GM12878 (cell line): ENCODE measurements around the gene TMEM181. TPM values are rescaled to one million over a fixed set of nuclear protein-coding genes. Genes with fewer than 3 reads are reported as not detected.

Source experiments
- ATAC-seq: fragments of 200-7000 bp; cut with Tn5 transposase; 3 replicates; pipeline ENCODE4 v1.9.1; 2020; ENCODE audit warnings: mild to moderate bottlenecking, moderate library complexity
- BruUV-seq: library from RNA; stranded (reverse); fragments of 400-500 nt; replicated peaks from 2 replicates; lab custom pipeline; 2021; lab: Mats Ljungman, UMichigan
- CTCF ChIA-PET: fragments of 300-600 bp; sonication (Branson Sonifier 250); formaldehyde crosslinking; extraction: SDS; loops from one replicate; lab custom pipeline; 2021; ENCODE audit warnings: inconsistent platforms; lab: Yijun Ruan, JAX
- POLR2A ChIA-PET: fragments of 350-600 bp; formaldehyde crosslinking; extraction: SDS; loops from one replicate; lab custom pipeline; 2021; ENCODE audit warnings: inconsistent platforms; lab: Charles Lee
- RAD21 ChIA-PET: fragments of 300-600 bp; sonication (Branson Sonifier 250); formaldehyde crosslinking; loops from one replicate; lab custom pipeline; 2023; ENCODE audit warnings: antibody characterized with exemption; ENCODE audit not compliant: unreplicated experiment; lab: Charles Lee
- SMC1A ChIA-PET: fragments of 300-600 bp; sonication (Branson Sonifier 250); formaldehyde crosslinking; loops from one replicate; lab custom pipeline; 2023; ENCODE audit not compliant: unreplicated experiment, uncharacterized antibody; lab: Charles Lee
- DNase-seq: peaks from one replicate; pipeline ENCODE4 v3.0.0-alpha.2; 2011; ENCODE audit warnings: low read depth, low spot score
- FAIRE-seq: peaks from 3 replicates; lab custom pipeline; 2011; peaks lifted over from hg19 to GRCh38; lab: Jason Lieb, UNC
- H2AFZ ChIP-seq: 2 replicates; pipeline ENCODE4 v1.6.0; 2011; ENCODE audit warnings: low read depth, low read length, control low read depth; ENCODE audit not compliant: control insufficient read depth
- H3K27ac ChIP-seq: 2 replicates; pipeline ENCODE4 v1.5.1; 2011; ENCODE audit warnings: control low read depth; ENCODE audit not compliant: control insufficient read depth, insufficient read depth
- H3K27me3 ChIP-seq, 2 experiments: replicated peaks in 1 of 2; 2 replicates each; pipeline versions ENCODE4 v1.6.0 to v1.6.1; 2011; ENCODE audit warnings: low read length in 1 of 2; ENCODE audit not compliant: control insufficient read depth in 2 of 2, insufficient read depth in 2 of 2
- H3K36me3 ChIP-seq, 2 experiments: 2 replicates each; pipeline ENCODE4 v1.5.1; 2011; ENCODE audit warnings: low read length in 1 of 2; ENCODE audit not compliant: control insufficient read depth in 2 of 2, insufficient read depth in 2 of 2
- H3K4me1 ChIP-seq: 2 replicates; pipeline ENCODE4 v1.6.1; 2011; ENCODE audit warnings: mild to moderate bottlenecking, low read length, moderate library complexity, mixed read lengths; ENCODE audit not compliant: control insufficient read depth, insufficient read depth
- H3K4me2 ChIP-seq: 2 replicates; pipeline ENCODE4 v1.6.0; 2011; ENCODE audit warnings: control low read depth; ENCODE audit not compliant: control insufficient read depth, insufficient read depth
- H3K4me3 ChIP-seq: fragments of 200-600 bp; sonication (generic); 2 replicates; pipeline ENCODE4 v1.5.1; 2016
- H3K79me2 ChIP-seq: 2 replicates; pipeline ENCODE4 v1.6.0; 2011; ENCODE audit warnings: low read length; ENCODE audit not compliant: control insufficient read depth, insufficient read depth
- H3K9ac ChIP-seq: 2 replicates; pipeline ENCODE4 v1.8.0; 2011; ENCODE audit warnings: low read length, control low read depth, mixed read lengths; ENCODE audit not compliant: control insufficient read depth, insufficient read depth
- H3K9me3 ChIP-seq: replicated peaks from 3 replicates; pipeline ENCODE4 v1.5.1; 2011; ENCODE audit warnings: mild to moderate bottlenecking, low read length; ENCODE audit not compliant: control insufficient read depth, insufficient read depth
- H4K20me1 ChIP-seq: 2 replicates; pipeline ENCODE4 v1.6.0; 2011; ENCODE audit not compliant: control insufficient read depth, insufficient read depth
- GATAD2B ChIP-seq: fragments of 450-650 bp; conservative IDR thresholded peaks from 2 replicates; pipeline ENCODE4 v1.6.1; 2017; ENCODE audit warnings: low read depth, mild to moderate bottlenecking, moderate library complexity
- HDAC6 ChIP-seq: fragments of 200-600 bp; sonication (generic); IDR thresholded peaks from one replicate; pipeline ENCODE4 v1.8.0; 2017; ENCODE audit warnings: antibody characterized with exemption; ENCODE audit not compliant: unreplicated experiment
- MXI1 ChIP-seq: fragments of 150-350 bp; IDR thresholded peaks from 2 replicates; pipeline ENCODE4 v1.6.1; 2011; ENCODE audit warnings: low read depth, mild to moderate bottlenecking, inconsistent platforms, low read length, improper control_type of control experiment
- PBX3 ChIP-seq: IDR thresholded peaks from 2 replicates; pipeline ENCODE4 v1.6.1; 2011; ENCODE audit warnings: mild to moderate bottlenecking, low read depth, low read length, moderate library complexity; ENCODE audit not compliant: insufficient replicate concordance
- SMAD5 ChIP-seq: IDR thresholded peaks from 2 replicates; pipeline ENCODE4 v1.6.1; 2016; ENCODE audit warnings: antibody characterized with exemption, low read depth
- SUPT20H ChIP-seq: IDR thresholded peaks from 2 replicates; pipeline ENCODE4 v1.6.1; 2011; ENCODE audit warnings: low read depth, mild to moderate bottlenecking, low read length, moderate library complexity, borderline replicate concordance; ENCODE audit not compliant: control insufficient read depth
- WGBS: methylation state at CpG from one replicate; pipeline ENCODE4 v1.1.6; 2016; ENCODE audit warnings: low lambda C conversion rate; ENCODE audit not compliant: insufficient replicate concordance, insufficient coverage; ENCODE audit errors: missing lambda C conversion rate; 5-methylcytosine and 5-hydroxymethylcytosine counted together
- in situ Hi-C: fragments of 300-500 bp; cut with MboI; formaldehyde crosslinking; loops from 9 replicates; pipeline ENCODE4 v1.14.3; 2018; ENCODE audit warnings: mixed read lengths
- intact Hi-C: fragments of 100-400 bp; cut with micrococcal nuclease; formaldehyde crosslinking; loops from one replicate; pipeline ENCODE4 v1.14.2; 2022; ENCODE audit not compliant: unreplicated experiment
- polyA plus RNA-seq, 11 experiments: library from polyadenylated mRNA; depleted of rRNA in 4 of 11; unstranded in 6 of 11; stranded (reverse) in 5 of 11; fragments of >200 nt; fragmentation: Nextera tagmentation in 4 of 11; fragmentation: Illumina TruSeq in 1 of 11; extraction: Ambion mirVana in 4 of 11; extraction: Trizol in 1 of 11; gene quantifications; 1 replicate in 1 of 11; 2 replicates in 10 of 11; pipeline versions ENCODE4 v1.2.1 to v1.2.3, GENCODE V29; 2011 to 2016; ENCODE audit warnings: inconsistent platforms in 2 of 11, missing spikeins in 2 of 11, low read depth in 1 of 11
- total RNA-seq, 4 experiments: library from RNA; depleted of rRNA in 3 of 4; stranded (reverse); fragments of >200 nt in 3 of 4; fragmentation: Illumina TruSeq in 1 of 4; extraction: Trizol in 1 of 4; gene quantifications; 2 replicates each; pipeline versions ENCODE4 v1.2.1 to v1.2.3, GENCODE V29; 2013 to 2021

TMEM181 gene
- total and polyA plus RNA-seq, 10 of the 15 experiments (the other 5 are each of a cell fraction or from before 2014, with no cell fraction given) = 1.5 to 7.9 (median 5.2) TPM

GRCh38 chr6:158630938-158631616, 71.2 kb downstream of the TMEM181 start:
- no peaks in the 10 kb centered on the region for H3K79me2 ChIP-seq
- H3K9me3 ChIP-seq = no peaks in the 10 kb centered on the region; the same call in 2 of the 3 replicates
- 86% methylated on average over 19 of the region's 19 CpGs for WGBS
- peaks cover 14 to 21% of the 10 kb centered on the region in 2 experiments for H3K36me3 ChIP-seq
- H3K27me3 ChIP-seq = no peaks in the 10 kb centered on the region
- no peaks in the 10 kb centered on the region for H3K4me1 ChIP-seq
- TF ChIP-seq HDAC6 (no peak), GATAD2B (no peak), MXI1 (no peak), SUPT20H (no peak), PBX3 (no peak), SMAD5 (no peak)
- POLR2A ChIA-PET = no interaction called here
- ATAC-seq (no peak), DNase-seq (no peak), FAIRE-seq (no peak)
- intact Hi-C loops (no loop called here), in situ Hi-C loops (no loop called here)
- H2AFZ ChIP-seq = no peak overlapping the region
- CTCF ChIA-PET = interaction anchor here (1.0 to 3.0 kb wide), 3 partner anchors 22 to 60 kb away, joined by 3 to 18 read pairs (median 3); no protein-coding TSS in a partner anchor
- H3K4me2 ChIP-seq = no peak overlapping the region
- no peak overlapping the region for H3K27ac ChIP-seq
- no TSS peak for BruUV-seq
- no peak overlapping the region for H3K9ac ChIP-seq
- no peak overlapping the region for H3K4me3 ChIP-seq
- no peaks in the 10 kb centered on the region for H4K20me1 ChIP-seq
- SMC1A ChIA-PET = interaction anchor here (1.9 to 3.4 kb wide), 2 partner anchors 19 to 60 kb away, joined by 5 to 12 read pairs; partner anchors contain the start of gene SYTL3
- RAD21 ChIA-PET = interaction anchor here (0.7 kb wide), 1 partner anchor 85 kb away, joined by 3 read pairs; no protein-coding TSS in a partner anchor
